ENCODE results near the gene CDC42SE1. TPM values are rescaled to one million over a fixed set of nuclear protein-coding genes. Genes with fewer than 3 reads are reported as not detected.

The CDC42SE1 gene
- total and polyA plus RNA-seq, 9 of the 15 experiments (the other 6 are each of a cell fraction or from before 2014, with no cell fraction given): 78.1 to 189 (median 114) TPM

GRCh38 chr1:151008244-151009205, 50.9 kb downstream of the CDC42SE1 start, which contains the start of gene PRUNE1 (continued):
- TF ChIP-seq MGA (IDR thresholded peaks at IDR 0.05) (peak; percentile 77), CHAMP1 (IDR thresholded peaks at IDR 0.05) (no peak), SAFB2 (IDR thresholded peaks at IDR 0.05; ENCODE audit: borderline replicate concordance, low read depth, low read length, severe bottlenecking) (no peak), MCM5 (IDR thresholded peaks at IDR 0.05; ENCODE audit: low read depth) (no peak), KLF16 (IDR thresholded peaks at IDR 0.05) (no peak), RNF2 (IDR thresholded peaks at IDR 0.05) (no peak), ZC3H8 (IDR thresholded peaks at IDR 0.05) (no peak), GTF2E2 (tag; IDR thresholded peaks at IDR 0.05) (no peak), BDP1 (IDR thresholded peaks at IDR 0.05; ENCODE audit: insufficient read depth, insufficient read length) (no peak), SMC3 (conservative IDR thresholded peaks at IDR 0.05; ENCODE audit: insufficient read depth, low read depth, low read length) (no peak), FOXM1 (IDR thresholded peaks at IDR 0.05; ENCODE audit: low read depth) (no peak), FOXM1 (CRISPR knock-in tag; IDR thresholded peaks at IDR 0.05; ENCODE audit: low read depth) (no peak), TCF7 (IDR thresholded peaks at IDR 0.05; ENCODE audit: borderline replicate concordance) (no peak), GABPB1 (CRISPR knock-in tag; IDR thresholded peaks at IDR 0.05) (peak; percentile 81)

Measured in K562 (cell line).